Pancreas (tissue), 10 donors: ENCODE measurements around the gene TESPA1. TPM values are rescaled to one million over a fixed set of nuclear protein-coding genes. Genes with fewer than 3 reads are reported as not detected.

Experiments
- ATAC-seq, 4 donors: fragments of 200-7000 bp; cut with Tn5 transposase; one replicate each; pipeline versions ENCODE4 v1.8.0 to v1.9.1; 2020; ENCODE audit warnings: mild to moderate bottlenecking in 4 of 4, moderate library complexity in 4 of 4
- DNase-seq, 6 donors: peaks; one replicate each; pipeline ENCODE4 v3.0.0-alpha.2; 2020
- FAIRE-seq: peaks from 2 replicates; lab custom pipeline; 2012; peaks lifted over from hg19 to GRCh38; lab: Jason Lieb, UNC
- H3K27ac ChIP-seq, 4 donors: fragments of 200-600 bp; sonication (generic); 1 replicate in 3 of 4; 2 replicates in 1 of 4; pipeline versions ENCODE4 v1.5.0 to v1.8.0; 2020
- H3K27me3 ChIP-seq, 4 donors: fragments of 200-600 bp; one replicate each; pipeline ENCODE4 v1.8.0; 2021
- H3K36me3 ChIP-seq, 3 donors: fragments of 200-600 bp; sonication (generic) in 1 of 3; one replicate each; pipeline versions ENCODE4 v1.5.0 to v1.8.0; 2020 to 2021
- H3K4me1 ChIP-seq, 3 donors: fragments of 200-600 bp; one replicate each; pipeline ENCODE4 v1.8.0; 2021
- H3K4me3 ChIP-seq, 4 donors: fragments of 200-600 bp; sonication (generic) in 2 of 4; one replicate each; pipeline versions ENCODE4 v1.5.0 to v1.8.0; 2020 to 2021
- H3K9me3 ChIP-seq, 4 donors: fragments of 200-600 bp; one replicate each; pipeline ENCODE4 v1.8.0; 2021
- WGBS, 2 donors: extraction: QIAGEN DNeasy Blood & Tissue Kit; methylation state at CpG; one replicate each; pipeline ENCODE4 v1.1.7; 2013; 5-methylcytosine and 5-hydroxymethylcytosine counted together
- intact Hi-C, 3 donors: fragments of 100-400 bp; cut with DNase I; formaldehyde crosslinking; loops; one replicate each; pipeline versions ENCODE4 v1.11.1 to v1.14.2; 2022
- polyA plus RNA-seq, 2 donors: library from polyadenylated mRNA; stranded (reverse); fragments of 200-250 nt; gene quantifications; one replicate each; pipeline ENCODE4 v1.2.3, GENCODE V29; 2013
- total RNA-seq, 6 donors: library from RNA; stranded (reverse); fragmentation: NEBNext Ultra II Directional in 4 of 6; extraction: Animal tissue kit (Norgen Biotek cat#: 25700) in 4 of 6; gene quantifications; one replicate each; pipeline versions ENCODE4 v1.2.1 to v1.2.4, GENCODE V29; 2021 to 2023
- TF ChIP-seq, protein P1 (sequence below), 4 donors: fragments of 200-600 bp; sonication (generic) in 3 of 4; IDR thresholded peaks; one replicate each; pipeline versions ENCODE4 v1.5.0 to v1.8.0; 2021; ENCODE audit warnings: antibody characterized with exemption in 4 of 4
- donor health status: healthy with polysubstance abuse.
- donor health status: DM: no; HTN: no; CAD: no; lungs with moderate emphysema.
- donor health status: DM: no; HTN: no; CAD: no.
- donor health status: control.
- donor health status: control.
- donor health status: Bipolar disorder and iron deficiency.
- donor health status: DM: yes; HTN: yes; CAD: no.
- donor health status: DM: no; HTN: no; CAD: no.
- donor health status: DM: no; HTN: no; CAD: no.
- donor health status: DM: yes; HTN: yes; CAD: no.

Gene TESPA1
- total and polyA plus RNA-seq, 8 donors = 0.08 to 0.60 (median 0.25) TPM

- no peak for FAIRE-seq
- ATAC-seq = no peak
These were observed 7.4 kb upstream of the TESPA1 start for GRCh38 chr12:54991991-54992375.

GRCh38 chr12:54991161-54991990 is 6.8 kb upstream of the TESPA1 start:
- ATAC-seq (no peak), FAIRE-seq (no peak), DNase-seq (no peak)
- intact Hi-C loops = loop anchor here in 2 of 3 donors (5.0 to 10.0 kb wide), 3 partner anchors 81 to 153 kb away; no protein-coding TSS in a partner anchor
- H3K36me3 ChIP-seq = no peaks in the 10 kb centered on the region
- no peak overlapping the region for H3K4me3 ChIP-seq
- no peak overlapping the region for H3K27ac ChIP-seq
- H3K4me1 ChIP-seq = no peaks in the 10 kb centered on the region
- WGBS, 2 donors = 78 to 79% methylated on average over 9 of the region's 9 CpGs
- H3K9me3 ChIP-seq = no peaks in the 10 kb centered on the region
- TF ChIP-seq, protein P1, sequence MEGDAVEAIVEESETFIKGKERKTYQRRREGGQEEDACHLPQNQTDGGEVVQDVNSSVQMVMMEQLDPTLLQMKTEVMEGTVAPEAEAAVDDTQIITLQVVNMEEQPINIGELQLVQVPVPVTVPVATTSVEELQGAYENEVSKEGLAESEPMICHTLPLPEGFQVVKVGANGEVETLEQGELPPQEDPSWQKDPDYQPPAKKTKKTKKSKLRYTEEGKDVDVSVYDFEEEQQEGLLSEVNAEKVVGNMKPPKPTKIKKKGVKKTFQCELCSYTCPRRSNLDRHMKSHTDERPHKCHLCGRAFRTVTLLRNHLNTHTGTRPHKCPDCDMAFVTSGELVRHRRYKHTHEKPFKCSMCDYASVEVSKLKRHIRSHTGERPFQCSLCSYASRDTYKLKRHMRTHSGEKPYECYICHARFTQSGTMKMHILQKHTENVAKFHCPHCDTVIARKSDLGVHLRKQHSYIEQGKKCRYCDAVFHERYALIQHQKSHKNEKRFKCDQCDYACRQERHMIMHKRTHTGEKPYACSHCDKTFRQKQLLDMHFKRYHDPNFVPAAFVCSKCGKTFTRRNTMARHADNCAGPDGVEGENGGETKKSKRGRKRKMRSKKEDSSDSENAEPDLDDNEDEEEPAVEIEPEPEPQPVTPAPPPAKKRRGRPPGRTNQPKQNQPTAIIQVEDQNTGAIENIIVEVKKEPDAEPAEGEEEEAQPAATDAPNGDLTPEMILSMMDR (IDR thresholded peaks at IDR 0.05) = no peak
- no peaks in the 10 kb centered on the region for H3K27me3 ChIP-seq

More at GRCh38 chr12:54991991-54992375, 7.4 kb upstream of the TESPA1 start:
- WGBS, 2 donors = 60 to 71% methylated on average over 5 of the region's 5 CpGs
- Histone ChIP-seq H3K4me3 (no peak overlapping the region), H3K4me1 (no peaks in the 10 kb centered on the region), H3K27ac (no peak overlapping the region), H3K9me3 (no peaks in the 10 kb centered on the region), H3K27me3 (no peaks in the 10 kb centered on the region), H3K36me3 (no peaks in the 10 kb centered on the region)
- TF ChIP-seq, protein P1 (IDR thresholded peaks at IDR 0.05) = no peak
- no peak for DNase-seq
- intact Hi-C loops = loop anchor here in 2 of 3 donors (5.0 to 10.0 kb wide), 3 partner anchors 80 to 153 kb away; no protein-coding TSS in a partner anchor

- H3K4me1 ChIP-seq = no peaks in the 10 kb centered on the region
- no peaks in the 10 kb centered on the region for H3K27me3 ChIP-seq
- DNase-seq (no peak), FAIRE-seq (no peak), ATAC-seq (no peak)
- no peak overlapping the region for H3K4me3 ChIP-seq
- TF ChIP-seq, protein P1 (IDR thresholded peaks at IDR 0.05) = no peak
- intact Hi-C loops = loop anchor here in 2 of 3 donors (5.0 to 10.0 kb wide), 3 partner anchors 82 to 155 kb away; no protein-coding TSS in a partner anchor
- 37 to 38% methylated on average over 1 of the region's 1 CpG for WGBS, 2 donors
- no peaks in the 10 kb centered on the region for H3K9me3 ChIP-seq
- no peaks in the 10 kb centered on the region for H3K36me3 ChIP-seq
- no peak overlapping the region for H3K27ac ChIP-seq
These were observed 5.3 kb upstream of the TESPA1 start for GRCh38 chr12:54989829-54990228.

DNA sequence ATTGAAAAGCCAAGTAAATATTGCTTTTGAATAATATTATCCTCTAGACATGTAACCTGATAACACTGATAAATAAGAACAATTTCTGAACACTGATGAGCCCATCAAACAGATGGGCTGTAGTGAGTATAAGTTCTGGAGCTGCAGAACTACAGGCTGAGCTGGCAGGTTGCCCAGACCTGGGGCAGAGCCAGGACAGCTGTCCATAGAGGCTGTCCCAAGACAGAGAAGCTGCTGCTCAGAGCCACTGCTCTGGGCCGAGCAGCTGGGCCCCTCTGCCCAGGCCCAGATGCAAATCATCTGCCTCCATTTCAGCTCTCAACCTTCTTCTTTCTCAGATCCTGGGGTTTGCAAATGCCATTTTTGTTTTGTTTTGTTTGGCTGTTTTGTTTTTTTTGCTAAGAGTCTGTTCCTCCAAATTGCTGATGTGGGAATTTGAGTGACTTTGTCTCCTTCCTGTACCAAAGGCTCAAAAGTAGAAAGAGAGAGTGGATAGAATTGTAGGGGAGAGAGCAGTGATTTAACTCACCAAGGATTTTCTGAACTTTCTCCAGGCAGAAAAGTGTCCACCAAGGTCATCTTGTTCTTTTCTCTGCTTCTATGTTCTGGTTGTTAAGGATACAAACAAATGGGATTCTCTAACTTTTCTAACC is 4.0 kb upstream of the TESPA1 start:
- H3K27ac ChIP-seq = no peak overlapping the region

More for the DNA sequence above, 4.0 kb upstream of the TESPA1 start:
- no peaks in the 10 kb centered on the region for H3K36me3 ChIP-seq
- no peaks in the 10 kb centered on the region for H3K9me3 ChIP-seq
- 16 to 33% methylated on average over 1 of the region's 1 CpG for WGBS, 2 donors
- no peak overlapping the region for H3K4me3 ChIP-seq
- DNase-seq (peak; percentile 16 to 83 (median 48)), ATAC-seq (peak in 3 of 4 donors; percentile 55 to 59 (median 56)), FAIRE-seq (no peak)
- intact Hi-C loops = no loop called here
- TF ChIP-seq, protein P1 (IDR thresholded peaks at IDR 0.05) = no peak
- no peaks in the 10 kb centered on the region for H3K4me1 ChIP-seq
- no peaks in the 10 kb centered on the region for H3K27me3 ChIP-seq
